Left renal cortex interstitium (tissue), 4 donors: ENCODE data around the gene ZMYND19. TPM values are rescaled to one million over a fixed set of nuclear protein-coding genes. Genes with fewer than 3 reads are reported as not detected.
A peak's percentile ranks its signal among the peaks of the same experiment; 100 is the strongest.
"Not testable (repeated sequence)": the region's sequence is repeated elsewhere in the genome, so short reads cannot be mapped to it uniquely, and the experiment has no call there.

Experiments
- DNase-seq, 4 donors: peaks; one replicate each; pipeline ENCODE4 v3.0.0-alpha.2; 2013; ENCODE audit warnings: low read depth in 4 of 4, low spot score in 2 of 4, missing footprints in 1 of 4
- polyA plus RNA-seq, 4 donors: library from polyadenylated mRNA; unstranded; fragments of 120-200 nt; gene quantifications; one replicate each; pipeline ENCODE4 v1.2.1, GENCODE V29; 2013; ENCODE audit not compliant: insufficient read length in 4 of 4

Gene ZMYND19
- polyA plus RNA-seq, 4 donors: 17.6 to 26.5 (median 23.4) TPM

- no peak for DNase-seq
Measured at GRCh38 chr9:137614631-137615386, 24.5 kb upstream of the ZMYND19 start.

GRCh38 chr9:137613738-137614523 lies 23.6 kb upstream of the ZMYND19 start:
- no peak for DNase-seq

- DNase-seq: no peak
Measured at GRCh38 chr9:137613259-137613658, 22.9 kb upstream of the ZMYND19 start.

GRCh38 chr9:137612741-137613142 lies 22.4 kb upstream of the ZMYND19 start:
- DNase-seq: no peak

GRCh38 chr9:137611623-137612609 lies 21.6 kb upstream of the ZMYND19 start:
- DNase-seq: no peak

GRCh38 chr9:137610944-137611343 lies 20.6 kb upstream of the ZMYND19 start:
- DNase-seq: no peak

GRCh38 chr9:137607141-137607857 lies 17.0 kb upstream of the ZMYND19 start:
- no peak for DNase-seq

- DNase-seq: no peak
Measured at GRCh38 chr9:137606734-137607138, 16.4 kb upstream of the ZMYND19 start.

GRCh38 chr9:137606005-137606621 lies 15.8 kb upstream of the ZMYND19 start:
- no peak for DNase-seq

- DNase-seq: peak in 3 of 4 donors; percentile 69 to 85 (median 77)
Measured at GRCh38 chr9:137605121-137606004, 15.1 kb upstream of the ZMYND19 start, which contains the start of gene ARRDC1. ARRDC1 (plus strand) TSS chr9:137605686; CDS start chr9:137605718, 32 bp downstream.

GRCh38 chr9:137604345-137605086 lies 14.2 kb upstream of the ZMYND19 start:
- no peak for DNase-seq

GRCh38 chr9:137603879-137604278 lies 13.6 kb upstream of the ZMYND19 start:
- no peak for DNase-seq

GRCh38 chr9:137602661-137603060 lies 12.3 kb upstream of the ZMYND19 start:
- no peak for DNase-seq

- no peak for DNase-seq
Measured at GRCh38 chr9:137598943-137599342, 8.6 kb upstream of the ZMYND19 start.

GRCh38 chr9:137596577-137596976 lies 6.3 kb upstream of the ZMYND19 start:
- DNase-seq: not testable (repeated sequence)

GRCh38 chr9:137593176-137593575 lies 2.9 kb upstream of the ZMYND19 start:
- DNase-seq: no peak

GRCh38 chr9:137592767-137593166 lies 2.5 kb upstream of the ZMYND19 start:
- DNase-seq: no peak

- no peak for DNase-seq
Measured at GRCh38 chr9:137590123-137590468, 216 bp downstream of the ZMYND19 start.
